Left cardiac atrium (tissue), 4 donors: Measurements from ENCODE around the gene MRGPRG. TPM values are rescaled to one million over a fixed set of nuclear protein-coding genes. Genes with fewer than 3 reads are reported as not detected.

Source experiments
- ATAC-seq, 2 donors: fragments of 200-7000 bp; cut with Tn5 transposase; one replicate each; pipeline ENCODE4 v1.9.1; 2020; ENCODE audit warnings: mild to moderate bottlenecking in 2 of 2, moderate library complexity in 2 of 2
- DNase-seq: peaks from one replicate; pipeline ENCODE4 v3.0.0-alpha.2; 2020
- intact Hi-C, 2 donors: fragments of 100-400 bp; cut with DNase I; formaldehyde crosslinking; loops; one replicate each; pipeline versions ENCODE4 v1.14.1 to v1.15.1; 2022 to 2023
- total RNA-seq, 2 donors: library from RNA; stranded (reverse); fragmentation: NEBNext Ultra II Directional; extraction: Animal tissue kit (Norgen Biotek cat#: 25700); gene quantifications; one replicate each; pipeline ENCODE4 v1.2.1, GENCODE V29; 2021
- donor health status: DM: no; HTN: yes; CAD: no.
- donor health status: DM: no; HTN: yes; CAD: no; lungs with severe emphysema.
- donor health status: DM: yes; HTN: yes; CAD: no.
- donor health status: Dilated cardiomyopathy.

Gene MRGPRG
- total RNA-seq, 2 donors from 2014 or later, result not detected

- DNase-seq, result no peak
- intact Hi-C loops, result no loop called here
- ATAC-seq, result no peak
These were observed 8.4 kb upstream of the MRGPRG start for GRCh38 chr11:3226846-3227567.

DNA sequence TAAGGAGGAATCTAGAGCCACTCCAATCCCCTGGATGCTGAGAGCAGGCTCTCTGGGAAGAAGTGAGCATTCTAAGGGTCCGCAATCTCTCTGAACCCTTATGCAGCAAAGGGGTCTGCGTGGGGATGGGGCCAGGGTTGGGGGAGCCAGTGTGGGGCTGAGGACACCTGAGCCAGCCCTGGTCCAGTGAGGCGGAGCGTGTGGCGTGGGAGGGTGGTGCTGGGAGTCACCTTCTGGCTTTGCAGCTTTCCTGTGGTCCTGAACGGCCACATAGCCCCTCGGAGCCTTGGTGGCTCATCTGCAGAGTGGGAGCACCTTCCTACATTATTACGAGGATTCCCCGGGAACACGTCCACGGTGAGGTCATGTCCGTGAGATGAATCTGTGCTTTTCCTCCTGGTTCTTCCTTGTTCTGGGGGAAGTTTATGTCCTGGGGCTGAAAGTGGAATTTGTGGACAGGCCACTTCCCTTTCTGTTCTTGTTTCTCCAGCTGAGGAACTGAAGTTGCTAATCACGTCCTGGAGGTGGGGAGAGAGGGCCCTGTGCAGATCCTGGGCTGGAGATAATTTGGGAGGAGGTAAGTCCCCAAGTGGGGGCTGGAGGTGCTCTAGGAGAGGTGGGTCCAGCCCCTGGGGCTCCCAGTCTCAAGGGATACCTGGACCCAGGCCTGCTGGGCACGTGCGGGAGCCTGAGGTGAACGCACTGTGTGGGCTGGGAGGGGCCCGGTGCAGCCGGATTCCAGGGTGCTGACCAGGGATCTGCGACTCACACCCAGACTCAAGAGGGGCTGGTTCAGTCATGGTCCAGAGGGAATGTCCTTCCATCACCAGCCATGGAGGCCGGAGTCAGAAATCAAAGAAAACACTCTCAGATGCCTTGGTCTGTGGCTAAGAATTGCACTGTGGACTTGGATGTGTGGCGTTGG is 7.5 kb upstream of the MRGPRG start:
- ATAC-seq (no peak), DNase-seq (no peak)
- intact Hi-C loops, result no loop called here

- DNase-seq (no peak), ATAC-seq (no peak)
- intact Hi-C loops, result no loop called here
These were observed 6.6 kb upstream of the MRGPRG start for GRCh38 chr11:3225159-3225758.

DNA sequence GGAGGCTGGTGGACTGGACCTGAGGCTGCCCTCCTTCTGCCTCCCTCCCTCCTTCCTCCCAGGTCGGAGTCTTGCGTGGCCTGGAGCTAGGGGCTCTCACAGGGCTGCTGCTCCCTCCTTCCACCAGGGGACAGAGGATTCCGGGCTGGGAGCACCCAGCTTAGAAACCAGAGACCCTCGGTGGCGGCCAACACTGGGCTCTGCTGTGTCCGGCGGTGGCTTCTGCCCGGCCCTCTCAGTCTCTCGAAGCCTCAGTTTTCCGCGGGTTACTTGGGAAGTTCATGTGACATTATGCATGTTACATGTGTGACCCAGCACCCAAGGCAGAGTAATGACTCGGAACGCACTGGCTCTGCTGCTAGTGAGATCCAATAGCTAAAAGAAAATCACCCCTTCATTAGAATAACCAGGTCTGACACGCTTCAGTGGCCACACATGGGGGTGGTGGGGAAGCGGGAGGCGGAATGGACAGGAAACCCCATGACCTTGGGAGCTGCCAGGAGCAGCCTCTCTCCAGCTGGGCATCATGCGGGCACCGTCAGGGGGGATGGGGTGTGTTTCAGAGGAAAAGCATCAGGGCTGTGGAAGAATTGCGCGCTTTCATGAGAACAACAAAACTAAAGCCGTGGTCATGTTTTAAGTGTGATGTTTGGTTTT is 5.9 kb upstream of the MRGPRG start:
- DNase-seq (no peak), ATAC-seq (no peak)
- intact Hi-C loops, result no loop called here

GRCh38 chr11:3223932-3224381 is 5.3 kb upstream of the MRGPRG start:
- ATAC-seq (no peak), DNase-seq (no peak)

DNA sequence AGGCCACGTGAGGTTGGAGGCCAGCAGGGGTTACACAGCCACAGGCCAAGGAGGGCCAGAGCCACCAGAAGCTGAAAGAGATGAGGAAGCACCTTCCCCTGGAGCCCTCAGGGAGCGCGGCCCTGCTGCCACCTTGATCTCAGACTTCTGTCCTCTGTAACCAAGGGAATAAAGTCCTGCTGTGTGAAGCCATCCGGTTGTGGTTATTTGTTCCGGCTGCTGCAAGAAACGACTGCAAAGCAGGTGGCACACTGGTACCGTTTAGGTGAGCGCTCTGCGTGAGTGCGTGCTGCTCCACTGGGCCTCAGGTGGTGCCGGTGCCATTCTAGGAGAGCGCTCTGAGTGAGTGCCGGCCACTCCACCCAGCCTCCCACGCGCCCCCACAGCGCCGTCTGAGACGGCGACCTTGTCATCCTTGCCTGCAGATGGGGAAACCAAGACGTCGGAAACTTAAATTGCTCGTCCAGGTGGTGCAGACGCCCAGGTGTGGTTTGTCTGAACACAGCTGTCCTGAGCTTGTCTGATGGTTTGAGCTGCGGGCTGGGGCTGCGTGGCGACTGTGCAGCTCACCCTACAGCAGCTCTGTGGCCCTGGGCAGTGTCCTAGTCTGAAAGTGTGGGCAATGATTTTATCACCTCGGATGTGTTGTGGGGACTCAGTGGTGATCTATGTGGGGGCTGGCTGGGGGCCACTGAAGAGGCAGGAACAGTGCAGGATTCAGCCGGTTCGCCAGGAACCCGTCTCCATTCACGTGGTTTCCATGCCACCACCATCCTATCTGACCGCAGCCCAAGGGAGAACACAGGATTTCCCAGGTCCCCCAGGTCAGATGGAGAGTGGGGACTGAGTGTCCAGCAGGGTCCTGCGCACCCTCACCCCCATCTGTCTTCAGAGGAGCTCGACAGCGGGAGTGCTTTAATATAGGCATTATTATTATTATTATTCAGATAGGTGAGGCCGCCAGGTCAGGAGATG is 4.6 kb upstream of the MRGPRG start:
- ATAC-seq (no peak), DNase-seq (no peak)
- intact Hi-C loops, result no loop called here

More at GRCh38 chr11:3223932-3224381, 5.3 kb upstream of the MRGPRG start:
- intact Hi-C loops, result no loop called here

DNA sequence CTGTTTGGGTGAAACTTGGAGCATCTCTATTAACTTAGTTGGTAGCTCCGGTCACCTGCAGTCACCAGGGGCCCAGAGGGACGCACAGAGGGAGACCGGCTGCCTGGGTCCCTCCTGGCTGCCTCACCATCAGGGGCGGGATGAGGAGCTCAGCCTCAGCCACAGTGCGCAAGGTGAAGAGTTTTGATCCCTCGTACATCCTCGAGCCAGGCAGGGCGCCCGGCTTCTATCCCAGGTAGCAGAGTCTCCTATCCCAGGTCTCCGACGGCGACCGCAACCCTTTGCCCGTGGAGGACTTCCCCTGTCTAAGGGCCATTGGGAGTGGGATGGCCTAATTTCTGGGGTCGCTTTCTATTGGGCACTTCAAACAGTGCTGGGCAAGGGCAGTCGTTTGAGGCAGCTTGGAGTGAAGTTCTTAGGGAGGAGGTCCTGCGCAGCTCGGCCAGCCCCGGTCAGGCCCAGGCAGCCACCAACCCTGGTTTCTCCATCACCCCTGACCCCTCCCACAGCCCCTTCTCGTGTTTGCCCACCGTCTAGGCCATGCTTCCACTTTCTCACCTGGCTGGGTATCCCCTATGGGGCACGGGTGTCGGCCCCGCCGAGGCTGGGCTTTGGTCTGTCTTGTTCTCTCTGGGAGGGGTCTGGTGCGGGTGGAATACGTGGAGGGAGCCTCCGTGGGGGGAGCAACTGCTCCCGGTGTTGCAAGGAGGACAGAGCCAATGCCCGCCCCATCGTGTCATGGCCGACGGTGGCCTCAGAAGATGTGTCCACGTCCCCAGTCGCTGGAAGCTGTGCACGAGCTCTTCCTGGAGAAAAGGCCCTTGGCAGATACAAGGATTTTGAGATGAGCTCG is 3.6 kb upstream of the MRGPRG start:
- peak; percentile 17 for DNase-seq
- ATAC-seq, result no peak
- intact Hi-C loops, result no loop called here

DNA sequence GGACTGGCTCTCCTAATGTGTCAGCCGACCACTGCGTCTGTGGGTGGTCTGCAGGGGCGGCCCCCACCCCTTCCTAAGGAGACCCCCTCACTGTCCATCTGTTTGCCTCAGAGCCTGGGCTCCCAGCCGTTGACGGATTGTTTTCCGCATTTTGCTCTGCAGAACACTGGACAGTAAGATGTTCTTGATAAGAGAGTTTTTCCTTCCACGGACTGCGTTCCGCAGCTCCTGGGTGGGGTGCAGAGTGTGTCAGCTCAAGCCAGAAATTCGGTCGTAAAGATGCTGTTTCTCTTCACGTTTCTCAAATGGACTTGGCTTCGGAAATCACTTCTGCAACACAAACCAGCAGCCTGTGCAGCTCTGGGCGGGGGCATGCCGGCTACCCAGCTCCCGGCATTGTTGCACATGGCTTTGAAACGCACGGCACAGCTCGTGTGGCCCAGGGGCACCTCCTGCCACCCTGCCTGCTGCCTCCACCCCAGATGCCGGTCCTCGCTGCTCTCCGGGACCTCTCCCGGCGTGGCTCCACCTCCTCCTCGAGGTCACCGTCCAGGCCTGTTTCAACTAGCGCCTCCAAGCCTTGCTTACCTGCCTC is 2.9 kb upstream of the MRGPRG start:
- DNase-seq, result no peak
- intact Hi-C loops, result no loop called here
- no peak for ATAC-seq

DNA sequence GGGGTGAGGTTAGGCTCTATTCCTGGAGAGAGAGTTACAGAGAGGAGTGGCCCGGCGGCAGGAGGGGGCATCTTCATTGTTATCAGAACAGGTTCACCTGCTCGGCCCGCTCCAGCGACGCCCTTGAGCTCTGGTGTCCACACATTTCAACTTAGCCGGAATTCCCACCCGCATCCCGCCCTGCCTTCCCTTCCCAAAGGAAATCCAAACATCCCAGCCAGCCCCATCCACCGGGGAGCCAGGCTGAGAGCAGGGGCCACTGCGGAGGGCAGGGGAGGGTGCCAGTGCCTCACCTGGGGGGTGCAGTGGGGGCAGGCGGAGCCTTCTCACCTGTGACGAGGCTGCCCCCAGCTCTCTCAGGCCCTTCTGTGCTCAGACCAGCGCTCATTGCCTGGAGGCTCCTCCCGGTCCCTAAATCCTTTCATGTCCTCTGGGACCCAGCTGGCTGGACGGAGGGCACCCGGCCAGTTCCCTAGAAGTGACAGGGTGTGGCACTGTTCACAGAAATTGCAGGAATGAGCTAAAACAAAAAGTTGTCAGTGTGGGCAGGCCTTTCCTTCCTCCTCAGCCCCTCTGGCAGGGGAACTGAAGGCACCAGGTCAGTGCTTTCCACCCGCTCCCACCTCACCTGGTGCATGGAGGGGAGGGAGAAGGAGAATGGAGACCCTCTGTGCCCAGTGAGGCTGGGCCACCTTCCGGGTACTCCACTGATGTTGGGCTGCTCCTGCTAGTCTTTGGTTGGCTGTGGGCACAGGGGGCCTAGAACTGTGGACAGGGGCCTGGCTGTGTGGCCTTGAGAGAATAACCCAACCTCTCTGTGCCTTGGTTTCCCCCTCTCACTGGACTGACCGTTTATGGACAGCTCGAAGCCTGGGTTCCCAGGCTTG is 2.2 kb upstream of the MRGPRG start:
- ATAC-seq, result no peak
- intact Hi-C loops, result no loop called here
- DNase-seq, result peak; percentile 16

GRCh38 chr11:3220101-3220500 is 1.5 kb upstream of the MRGPRG start:
- intact Hi-C loops, result no loop called here
- DNase-seq (peak; percentile 18), ATAC-seq (no peak)

- DNase-seq (no peak), ATAC-seq (no peak)
- intact Hi-C loops, result loop anchor here (5.0 kb wide), 2 partner anchors 107 to 182 kb away; no protein-coding TSS in a partner anchor
These were observed 774 bp upstream of the MRGPRG start for GRCh38 chr11:3219281-3219892.

DNA sequence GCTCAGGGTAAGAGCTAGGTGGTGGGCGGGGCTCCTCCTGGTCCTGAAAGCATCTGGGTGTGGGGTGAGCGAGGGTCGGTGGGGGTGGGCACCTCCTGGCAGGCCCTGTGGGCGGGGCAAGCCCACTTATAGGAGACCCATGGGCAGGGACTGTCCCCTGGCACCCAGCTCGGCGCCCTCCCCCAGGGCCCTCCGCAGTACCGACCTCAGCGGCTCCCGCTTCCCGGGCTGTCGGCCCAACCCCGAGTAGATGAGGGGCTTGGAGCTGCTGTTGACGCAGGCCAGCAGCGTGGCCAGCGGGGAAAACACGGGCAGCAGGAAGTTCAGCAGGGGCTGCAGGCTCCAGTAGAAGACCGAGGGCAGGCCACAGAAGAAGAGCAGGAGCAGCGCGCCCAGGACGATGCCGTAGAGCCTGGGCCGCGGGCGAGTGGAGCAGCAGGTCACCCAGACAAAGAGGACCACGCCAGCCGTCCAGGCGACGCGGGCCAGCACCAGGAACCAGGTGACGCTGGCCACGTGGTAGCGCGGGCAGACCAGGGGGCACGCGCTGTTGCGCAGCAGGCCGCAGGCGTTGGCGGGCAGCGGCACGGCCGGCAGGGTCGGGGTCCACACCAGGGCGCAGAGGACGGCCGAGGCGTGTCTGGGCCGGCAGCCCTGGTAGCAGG is 663 bp downstream of the MRGPRG start:
- intact Hi-C loops, result loop anchor here (5.0 kb wide), 2 partner anchors 106 to 181 kb away; no protein-coding TSS in a partner anchor
- ATAC-seq, result peak in 1 of 2 donors; percentile 9

GRCh38 chr11:3216027-3216525 is 2.5 kb downstream of the MRGPRG start:
- DNase-seq (no peak), ATAC-seq (no peak)
- intact Hi-C loops, result loop anchor here (5.0 kb wide), 2 partner anchors 104 to 179 kb away; no protein-coding TSS in a partner anchor

More for the DNA sequence above, 663 bp downstream of the MRGPRG start:
- peak; percentile 17 for DNase-seq

DNA sequence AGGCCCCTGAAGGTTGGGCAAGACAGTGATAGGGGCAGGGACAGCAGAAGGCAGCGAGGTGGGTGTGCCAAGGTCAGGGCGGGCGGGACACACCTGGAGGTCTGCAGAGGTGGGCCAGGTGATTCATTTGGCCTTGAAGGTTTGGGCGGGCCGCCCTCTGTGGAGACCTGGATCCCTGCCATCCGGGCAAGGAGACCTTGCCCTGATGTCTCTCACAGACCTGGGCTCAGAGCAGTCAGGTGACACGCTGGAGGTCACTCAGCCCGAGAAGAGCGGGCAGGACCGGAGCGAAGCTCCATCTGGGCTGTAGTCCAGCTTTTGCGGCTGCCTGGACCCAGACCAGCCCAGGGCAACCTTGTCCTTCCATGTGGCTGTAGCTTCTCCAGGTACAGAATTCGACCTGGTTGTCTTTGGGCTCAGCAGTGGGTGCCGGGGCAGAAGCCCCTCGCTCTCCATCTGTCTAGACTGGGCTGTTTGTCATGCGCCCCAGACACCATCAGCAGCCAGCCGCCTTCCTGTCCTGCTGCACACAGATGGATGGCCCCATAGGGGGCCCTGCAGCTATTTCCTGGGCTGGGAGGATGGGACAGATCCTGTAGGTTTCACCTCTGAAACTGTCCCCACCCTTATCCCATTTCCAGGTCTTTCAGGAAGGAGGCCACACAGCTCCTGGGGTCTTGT is 3.1 kb downstream of the MRGPRG start:
- DNase-seq (no peak), ATAC-seq (no peak)
- intact Hi-C loops, result loop anchor here (5.0 kb wide), 2 partner anchors 103 to 178 kb away; no protein-coding TSS in a partner anchor
